NOMO-1 treated with dmso at 0.1 percent for 144 hours (cell line): ENCODE data around the gene ITGB4.

Experiments
- DNase-seq: peaks from one replicate; lab custom pipeline; 2025; ENCODE audit not compliant: unreplicated experiment; lab: John Stamatoyannopoulos, UW

Gene ITGB4

GRCh38 chr17:75731086-75731715, 9.9 kb downstream of the ITGB4 start:
- no peak for DNase-seq

- no peak for DNase-seq
These were observed 10.6 kb downstream of the ITGB4 start for GRCh38 chr17:75731716-75732498.

- no peak for DNase-seq
These were observed 12.2 kb downstream of the ITGB4 start for GRCh38 chr17:75733471-75733870.

GRCh38 chr17:75734674-75735294, 13.5 kb downstream of the ITGB4 start:
- no peak for DNase-seq

- no peak for DNase-seq
These were observed 15.0 kb downstream of the ITGB4 start for GRCh38 chr17:75736173-75736835.

- no peak for DNase-seq
These were observed 16.1 kb downstream of the ITGB4 start for GRCh38 chr17:75737133-75737962.

GRCh38 chr17:75738218-75738802, 17.1 kb downstream of the ITGB4 start:
- DNase-seq: peak; percentile 67

GRCh38 chr17:75739174-75739573, 17.9 kb downstream of the ITGB4 start:
- DNase-seq: no peak

- DNase-seq: no peak
These were observed 18.5 kb downstream of the ITGB4 start for GRCh38 chr17:75739801-75740200.

GRCh38 chr17:75740215-75740614, 19.0 kb downstream of the ITGB4 start:
- no peak for DNase-seq

GRCh38 chr17:75740631-75741077, 19.4 kb downstream of the ITGB4 start:
- no peak for DNase-seq

GRCh38 chr17:75742337-75742736, 21.1 kb downstream of the ITGB4 start:
- DNase-seq: no peak

- DNase-seq: no peak
These were observed 22.5 kb downstream of the ITGB4 start for GRCh38 chr17:75743625-75744206.

- DNase-seq: no peak
These were observed 27.4 kb downstream of the ITGB4 start for GRCh38 chr17:75748706-75749105.

- DNase-seq: peak; percentile 31
These were observed 28.5 kb downstream of the ITGB4 start for GRCh38 chr17:75749545-75750389.

- DNase-seq: no peak
These were observed 29.6 kb downstream of the ITGB4 start for GRCh38 chr17:75750661-75751423.

- no peak for DNase-seq
These were observed 30.6 kb downstream of the ITGB4 start for GRCh38 chr17:75751676-75752404.

GRCh38 chr17:75752405-75752709, 31.1 kb downstream of the ITGB4 start:
- DNase-seq: no peak
